NOMO-1 treated with dmso at 0.1 percent for 144 hours (cell line): Measurements from ENCODE around the gene RNF144B.
"Not testable (repeated sequence)": the region's sequence is repeated elsewhere in the genome, so short reads cannot be mapped to it uniquely, and the experiment has no call there.

Experiments
- DNase-seq: peaks from one replicate; lab custom pipeline; 2025; ENCODE audit not compliant: unreplicated experiment; lab: John Stamatoyannopoulos, UW

RNF144B gene

DNA sequence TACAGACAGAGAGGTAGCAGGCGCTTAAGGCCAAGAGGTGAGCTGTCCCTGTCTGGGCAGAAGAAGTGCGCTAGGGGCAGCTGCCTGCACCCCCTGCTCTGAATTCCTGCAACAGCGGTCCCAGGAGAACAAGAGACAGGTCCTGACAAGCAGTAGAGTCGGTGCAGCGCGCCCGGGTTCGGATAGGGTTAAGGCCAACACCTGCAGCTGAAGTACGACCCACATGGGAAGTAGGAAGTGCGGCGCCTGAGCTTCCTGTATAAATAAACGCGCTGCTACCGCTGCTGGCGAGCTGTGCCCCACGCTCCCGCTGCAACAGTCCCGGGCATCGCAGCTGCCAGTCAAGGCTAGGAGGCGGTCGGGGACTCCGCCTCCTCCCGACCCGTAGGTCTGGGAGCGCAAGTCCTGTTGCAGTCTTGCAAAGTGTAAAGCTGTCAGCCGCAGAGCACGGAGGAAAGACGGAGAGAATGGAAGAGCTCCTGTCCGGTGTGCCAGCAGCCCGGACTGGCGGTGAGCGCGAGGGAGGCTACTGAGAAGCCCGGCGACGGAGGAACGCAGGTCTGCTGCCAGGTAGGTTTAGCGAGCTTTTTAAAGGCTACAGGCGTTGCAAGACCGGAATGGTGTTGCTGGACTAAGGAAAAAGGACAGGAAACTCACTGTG lies at the start of gene RNF144B:
Gene RNF144B (plus strand): TSS at position 290 of the 661 bp plus-strand sequence. CDS start 12,185 bp downstream, outside the sequence.
- DNase-seq: peak; percentile 79

DNA sequence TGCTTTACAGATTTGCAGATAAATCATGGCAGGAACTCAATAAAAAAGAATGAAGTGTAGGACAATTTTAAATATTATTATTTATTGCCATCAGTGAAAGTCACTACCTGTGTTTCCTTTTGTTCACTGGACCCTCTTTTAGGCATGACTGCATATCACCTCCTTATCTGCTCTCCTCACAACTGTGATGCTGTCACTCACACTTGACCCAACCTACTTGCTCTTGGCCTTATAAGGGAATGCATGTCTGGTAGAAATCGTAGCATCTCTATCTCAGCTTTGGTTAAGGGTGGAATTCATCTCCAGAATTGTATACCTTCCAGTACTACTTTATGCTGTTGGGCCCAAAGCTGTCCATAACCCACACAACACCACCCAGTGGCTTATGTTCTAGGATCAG lies 47.6 kb upstream of the RNF144B start:
- no peak for DNase-seq

DNA sequence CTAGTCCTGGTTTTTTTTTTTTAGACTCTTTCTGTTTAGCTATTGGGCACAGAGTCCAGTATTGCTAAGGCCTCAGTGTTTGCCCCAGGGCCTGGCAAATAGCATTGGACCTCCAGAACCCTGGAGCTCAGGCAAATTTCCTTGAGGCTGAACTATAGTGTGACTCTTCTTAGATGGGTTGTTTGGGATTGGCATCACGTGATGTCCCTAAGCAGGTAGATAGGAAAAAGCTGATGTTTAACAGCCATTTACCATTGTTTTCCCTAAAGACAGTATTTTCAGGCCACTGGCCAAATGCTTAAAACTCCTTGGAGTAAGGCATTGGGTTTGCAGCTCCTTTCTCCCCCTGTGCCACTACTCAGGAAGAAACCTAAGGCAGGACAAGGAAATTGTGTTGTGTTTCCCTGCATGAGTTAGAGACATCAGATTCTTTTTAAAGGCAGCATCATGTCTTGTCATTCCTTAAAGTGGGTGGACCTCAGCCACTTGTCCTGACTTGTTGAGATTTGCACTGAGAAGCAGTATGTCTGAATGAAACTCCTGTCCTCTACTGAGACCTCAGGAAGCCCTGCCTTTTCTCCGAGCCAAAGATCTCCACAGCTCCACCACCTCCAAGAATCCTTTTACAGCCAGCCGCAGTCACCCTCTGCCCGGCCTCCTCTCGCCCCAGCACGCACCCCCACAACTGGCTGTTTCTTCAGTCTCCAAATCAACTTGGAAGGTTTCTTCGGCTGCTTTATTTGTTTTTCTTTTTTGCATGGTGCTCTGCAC lies 46.2 kb upstream of the RNF144B start:
- DNase-seq: no peak

DNA sequence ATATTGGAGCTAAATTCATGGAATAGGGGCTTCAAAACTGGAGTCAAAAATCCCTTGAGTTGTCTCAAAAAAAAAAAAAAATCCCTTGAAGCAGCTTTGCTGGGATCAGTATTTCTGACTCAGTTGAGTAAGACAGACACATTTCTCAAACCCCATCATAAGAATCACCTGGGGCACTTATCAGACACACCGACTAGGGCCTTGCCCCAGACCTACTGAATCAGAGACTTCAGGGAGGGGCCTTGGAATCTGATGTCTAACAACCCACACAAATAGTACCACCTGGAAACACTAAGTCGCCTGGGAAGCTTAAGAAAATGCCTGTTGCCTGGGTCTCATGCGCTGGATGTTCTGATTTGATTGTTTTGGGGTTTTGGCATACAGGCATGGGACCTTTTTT lies 44.9 kb upstream of the RNF144B start:
- DNase-seq: no peak

DNA sequence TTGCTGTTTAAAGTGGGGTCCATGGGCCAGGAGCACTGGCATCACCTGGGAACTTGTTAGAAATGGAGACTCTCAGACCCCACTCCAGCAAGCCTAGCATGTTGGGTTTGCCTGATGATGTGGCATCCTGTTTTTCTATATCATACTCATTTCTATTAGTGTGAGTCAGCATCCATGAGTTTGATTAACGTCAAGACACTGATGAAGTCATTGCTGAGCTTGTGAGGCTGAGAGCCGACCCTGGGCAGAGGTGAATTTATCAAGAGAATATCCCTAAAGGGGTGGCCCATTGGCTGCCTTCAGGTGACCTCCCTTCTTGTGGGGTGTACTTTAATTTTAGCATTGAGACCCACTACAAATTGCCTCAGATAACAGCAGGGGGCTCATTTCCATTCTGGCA lies 43.4 kb upstream of the RNF144B start:
- DNase-seq: no peak

DNA sequence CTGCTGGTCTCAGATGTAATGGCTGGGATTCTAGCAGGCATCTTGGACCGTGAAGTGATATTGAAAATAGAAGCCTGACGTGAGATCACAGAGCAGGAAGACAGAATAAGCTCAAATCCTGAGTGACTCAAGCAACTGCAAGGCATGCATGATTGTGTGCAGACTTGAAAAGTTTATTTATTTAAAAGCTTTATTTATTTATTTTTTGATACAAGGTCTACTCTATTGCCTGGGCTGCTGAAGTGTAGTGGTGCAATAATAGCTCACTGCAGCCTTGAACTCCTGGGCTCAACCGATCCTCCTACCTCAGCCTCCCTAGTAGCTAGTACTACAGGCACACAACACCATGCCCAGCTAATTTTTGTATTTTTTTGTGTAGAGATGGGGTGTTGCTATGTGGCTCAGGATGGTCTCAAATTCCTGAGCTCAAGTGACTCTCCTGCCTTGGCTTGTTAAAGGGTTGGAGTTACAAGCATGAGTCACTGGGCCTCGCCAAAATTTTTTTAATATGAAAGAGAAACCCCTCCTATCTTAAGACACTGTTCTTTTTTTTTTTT lies 40.1 kb upstream of the RNF144B start:
- DNase-seq: no peak

DNA sequence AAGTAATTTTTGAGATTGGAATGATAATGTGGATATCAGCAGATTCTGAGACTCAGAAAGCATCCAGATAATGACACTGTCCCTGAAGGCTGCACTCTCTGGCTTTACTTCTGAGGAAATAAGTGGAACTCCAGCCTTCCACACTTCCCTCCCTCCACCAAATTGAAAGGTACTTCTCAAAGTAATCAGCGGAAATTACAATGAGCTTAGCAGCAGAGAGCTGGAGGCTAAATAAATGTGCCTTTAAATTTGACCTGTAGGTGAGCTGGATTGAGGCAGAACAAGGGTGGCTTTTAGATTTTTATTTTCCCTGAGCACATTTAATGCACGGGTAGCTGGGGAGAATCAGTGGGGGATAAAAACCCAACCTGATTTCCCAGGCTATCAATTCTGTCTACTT lies 39.3 kb upstream of the RNF144B start:
- no peak for DNase-seq

DNA sequence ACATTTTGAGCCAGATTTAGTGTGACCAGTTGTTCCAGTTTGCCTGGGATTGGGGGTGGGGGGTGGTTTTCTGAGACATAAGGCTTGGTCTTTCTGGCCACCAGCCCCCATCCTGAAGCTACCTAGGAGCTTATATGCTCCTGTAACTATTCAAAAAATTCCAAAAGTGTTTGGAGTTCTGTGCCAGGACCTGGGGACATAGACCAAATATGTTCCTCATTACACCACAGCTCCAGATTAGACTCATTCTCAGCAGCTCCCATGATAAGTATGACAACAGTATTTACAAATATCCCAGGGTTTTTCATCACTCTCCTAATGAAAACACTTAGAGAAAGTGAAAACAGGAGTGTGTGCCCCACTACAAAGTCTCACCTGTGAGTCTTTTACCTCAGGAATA lies 37.8 kb upstream of the RNF144B start:
- no peak for DNase-seq

DNA sequence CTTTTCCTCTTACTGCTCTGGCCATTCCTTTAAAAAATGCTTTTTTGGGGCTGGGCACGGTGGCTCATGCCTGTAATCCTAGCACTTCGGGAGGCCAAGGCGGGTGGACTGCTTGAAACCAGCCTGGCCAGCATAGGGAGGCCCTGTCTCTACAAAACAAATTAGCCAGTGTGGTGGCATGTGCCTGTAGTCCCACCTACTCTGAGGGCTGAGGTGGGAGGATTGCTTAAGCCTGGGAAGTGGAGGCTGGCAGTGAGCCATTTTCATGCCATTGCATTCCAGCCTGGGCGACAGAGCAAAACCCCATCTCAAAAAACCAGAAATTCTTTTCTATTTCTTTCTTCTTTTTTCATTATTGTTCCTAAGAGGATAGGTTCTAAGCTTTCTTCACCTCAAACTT lies 36.9 kb upstream of the RNF144B start:
- DNase-seq: no peak

DNA sequence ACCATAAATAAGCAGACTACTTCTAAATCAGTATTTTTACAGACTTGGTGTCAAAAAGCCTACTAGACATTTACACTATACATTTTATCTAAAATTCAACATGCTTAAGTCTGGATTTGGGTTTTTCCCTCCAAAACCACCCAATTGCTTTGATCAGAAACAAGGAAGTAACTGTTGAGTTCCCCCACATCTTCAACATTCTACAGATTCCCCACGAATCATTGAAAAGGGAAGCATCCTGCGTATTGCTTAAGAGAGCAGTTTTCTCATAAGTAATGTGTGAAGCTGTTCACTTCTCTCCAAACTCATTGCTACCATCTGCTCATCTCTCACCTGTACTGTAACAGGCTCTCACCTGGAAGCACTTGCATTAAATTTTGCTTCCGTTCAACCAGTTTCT lies 36.4 kb upstream of the RNF144B start:
- DNase-seq: no peak

DNA sequence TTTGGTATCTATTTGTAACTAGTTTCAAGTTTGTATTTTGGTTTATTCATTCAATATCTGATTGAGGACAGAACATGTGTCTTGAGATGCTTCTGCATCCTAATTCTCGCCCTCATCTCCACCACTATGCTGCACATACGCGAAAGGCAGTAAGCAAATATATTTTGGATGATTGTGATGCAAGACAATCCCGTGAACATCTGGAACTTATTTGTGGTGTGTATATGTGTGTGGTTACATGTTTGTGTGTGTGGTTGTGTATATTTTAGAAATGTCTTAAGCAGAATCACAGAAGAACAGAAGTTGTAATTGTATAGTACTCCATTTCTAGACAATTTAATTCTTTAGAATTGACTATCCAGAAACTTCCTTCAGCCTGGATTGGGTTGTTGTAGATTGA lies 35.1 kb upstream of the RNF144B start:
- no peak for DNase-seq

DNA sequence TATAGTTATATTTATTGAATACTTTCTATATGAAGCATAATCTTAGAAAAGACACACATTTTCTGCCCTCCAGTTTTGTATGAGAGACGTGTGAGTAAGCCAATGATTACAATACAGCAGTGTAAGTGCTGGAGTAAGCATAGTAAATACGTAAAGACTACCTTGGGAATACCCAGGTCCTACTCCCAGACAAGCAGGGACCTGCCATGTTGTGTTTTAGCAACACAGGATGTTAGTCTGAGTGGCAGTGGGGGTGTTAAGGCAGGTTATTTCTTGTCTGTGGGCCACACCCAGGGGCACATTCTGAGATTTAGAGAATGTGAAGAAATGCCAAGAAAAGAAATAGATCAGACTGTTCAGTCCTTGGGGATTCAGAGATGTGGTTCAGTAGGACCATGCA lies 34.3 kb upstream of the RNF144B start:
- DNase-seq: no peak

DNA sequence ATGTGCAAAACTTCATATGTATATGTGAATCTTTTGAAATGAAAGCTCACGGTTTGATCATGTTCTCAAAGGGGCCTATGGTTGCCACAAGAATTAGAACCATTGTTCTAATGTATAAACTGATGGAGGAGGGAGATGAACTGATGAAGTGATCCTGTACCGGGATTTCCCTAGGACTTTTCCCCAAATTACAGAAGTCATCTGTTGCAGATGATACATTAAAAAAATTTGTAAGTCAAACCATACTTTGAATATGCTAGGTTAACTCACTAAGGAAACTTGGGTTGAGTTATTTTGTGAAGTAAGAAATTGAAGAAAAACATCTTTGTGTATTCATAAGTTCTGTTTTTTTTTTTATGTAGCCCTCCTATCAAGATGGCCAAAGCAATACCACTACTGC lies 33.9 kb upstream of the RNF144B start:
- no peak for DNase-seq

DNA sequence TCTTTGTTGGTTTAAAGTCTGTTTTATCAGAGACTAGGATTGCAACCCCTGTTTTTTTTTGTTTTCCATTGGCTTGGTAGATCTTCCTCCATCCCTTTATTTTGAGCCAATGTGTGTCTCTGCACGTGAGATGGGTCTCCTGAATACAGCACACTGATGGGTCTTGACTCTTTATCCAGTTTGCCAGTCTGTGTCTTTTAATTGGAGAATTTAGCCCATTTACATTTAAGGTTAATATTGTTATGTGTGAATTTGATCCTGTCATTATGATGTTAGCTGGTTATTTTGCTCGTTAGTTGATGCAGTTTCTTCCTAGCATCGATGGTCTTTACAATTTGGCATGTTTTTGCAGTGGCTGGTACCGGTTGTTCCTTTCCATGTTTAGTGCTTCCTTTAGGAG lies 29.6 kb upstream of the RNF144B start:
- DNase-seq: not testable (repeated sequence)

DNA sequence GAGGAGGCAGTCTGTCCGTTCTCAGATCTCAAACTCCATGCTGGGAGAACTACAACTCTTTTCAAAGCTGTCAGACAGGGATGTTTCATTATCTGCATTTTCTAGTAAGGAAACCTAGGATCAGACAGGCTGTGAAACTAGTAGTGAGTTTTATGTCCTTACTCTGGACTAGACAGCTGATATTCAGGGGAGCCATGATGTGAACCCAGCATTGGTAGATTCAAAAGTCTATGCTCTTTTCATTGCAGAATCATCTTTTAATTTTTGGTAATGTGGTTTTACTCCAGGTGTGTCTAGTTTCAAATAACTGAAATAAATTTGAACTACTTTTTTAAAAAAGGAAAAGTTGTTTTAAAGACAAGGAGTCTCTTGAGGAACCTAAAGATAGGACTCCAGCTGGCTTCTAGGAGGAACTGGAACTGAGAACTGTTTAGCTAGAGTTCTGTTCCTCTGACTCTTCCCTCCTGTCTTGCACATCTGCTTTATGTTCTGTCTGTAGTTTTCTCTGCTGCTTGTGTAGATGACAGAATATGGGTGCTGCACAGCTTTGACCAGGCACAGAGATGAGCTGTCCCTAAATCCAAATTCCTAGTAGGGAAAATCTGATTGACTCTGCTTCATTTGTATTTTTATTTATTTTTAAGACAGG lies 27.8 kb upstream of the RNF144B start:
- DNase-seq: no peak

DNA sequence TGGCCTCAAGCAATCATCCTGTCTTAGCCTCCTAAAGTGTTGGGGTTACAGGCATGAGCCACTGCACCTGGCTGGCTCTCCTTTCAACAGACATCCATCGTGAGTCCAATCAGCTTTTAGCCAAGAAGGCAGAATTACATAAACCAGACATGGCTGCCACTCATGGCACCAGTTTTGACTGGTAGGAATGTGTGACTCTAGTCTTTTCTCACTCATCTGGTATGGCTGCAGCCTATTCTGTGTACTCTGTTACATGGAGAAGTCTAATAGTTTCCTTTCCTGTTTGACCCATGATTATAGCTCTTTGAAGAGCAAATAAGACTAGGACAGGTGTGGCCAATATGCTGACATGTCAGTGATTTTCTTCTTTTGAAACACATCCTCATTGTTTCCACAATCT lies 27.0 kb upstream of the RNF144B start:
- DNase-seq: no peak

DNA sequence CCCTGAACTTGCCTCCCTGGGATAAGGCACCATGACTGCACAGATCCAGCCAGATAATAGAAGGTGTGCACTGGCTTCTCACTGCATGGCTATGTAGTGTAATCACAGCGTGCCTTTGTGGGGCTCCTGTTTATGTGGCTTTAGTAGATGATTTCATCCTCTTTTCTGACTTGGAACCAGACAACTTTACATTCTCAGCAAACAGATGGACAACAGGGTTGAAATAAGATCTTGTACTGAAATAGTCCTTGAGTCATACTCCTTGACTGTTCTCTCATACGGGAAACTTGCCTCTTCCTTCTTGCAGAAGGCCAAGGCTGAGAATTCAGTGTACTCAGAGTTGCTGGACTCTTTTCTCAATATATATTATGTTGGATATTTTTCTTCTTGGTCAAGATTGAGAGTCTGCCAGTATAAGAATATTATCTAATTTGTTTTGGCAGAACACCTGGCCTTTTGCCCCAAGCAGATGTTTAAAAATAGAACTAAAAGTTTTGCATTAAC lies 25.0 kb upstream of the RNF144B start:
- DNase-seq: no peak

DNA sequence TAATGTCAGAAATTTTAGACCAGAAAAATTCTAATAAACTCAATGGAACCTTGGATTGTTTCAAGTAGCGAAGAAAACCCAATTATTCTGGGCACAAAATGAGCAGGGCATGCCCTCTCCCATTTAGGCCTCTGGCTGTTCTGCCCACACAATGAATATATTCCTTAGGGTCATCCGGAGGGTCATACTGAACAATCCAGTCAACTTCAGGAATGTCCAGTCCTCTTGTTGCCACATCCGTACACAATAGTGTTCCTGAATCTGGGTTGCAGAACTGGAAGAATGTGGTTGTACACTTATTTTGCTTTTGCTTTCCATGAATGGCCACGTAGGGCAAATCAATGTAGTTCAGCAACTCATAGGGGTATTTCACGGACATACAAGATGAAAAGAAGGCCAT lies 23.4 kb upstream of the RNF144B start:
- no peak for DNase-seq

DNA sequence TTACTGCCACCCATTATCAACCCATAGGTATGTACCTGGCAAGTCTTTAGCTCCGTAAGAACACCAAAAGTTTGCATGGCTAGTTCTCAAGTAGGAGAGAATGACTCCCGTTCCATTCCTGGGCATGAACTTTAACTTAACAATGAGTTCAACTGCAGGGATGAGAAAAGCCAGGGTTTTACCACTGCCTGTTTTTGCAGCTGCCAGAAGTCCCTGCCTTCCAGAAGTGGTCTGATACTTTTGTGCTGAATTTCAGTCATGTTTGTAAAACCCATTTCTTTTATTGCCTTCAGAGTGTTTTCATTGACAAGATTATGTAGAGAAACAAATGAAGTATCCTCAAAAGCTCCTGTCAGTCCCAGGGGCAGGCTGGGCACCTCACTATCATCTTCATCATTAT lies 22.6 kb upstream of the RNF144B start:
- not testable (repeated sequence) for DNase-seq

DNA sequence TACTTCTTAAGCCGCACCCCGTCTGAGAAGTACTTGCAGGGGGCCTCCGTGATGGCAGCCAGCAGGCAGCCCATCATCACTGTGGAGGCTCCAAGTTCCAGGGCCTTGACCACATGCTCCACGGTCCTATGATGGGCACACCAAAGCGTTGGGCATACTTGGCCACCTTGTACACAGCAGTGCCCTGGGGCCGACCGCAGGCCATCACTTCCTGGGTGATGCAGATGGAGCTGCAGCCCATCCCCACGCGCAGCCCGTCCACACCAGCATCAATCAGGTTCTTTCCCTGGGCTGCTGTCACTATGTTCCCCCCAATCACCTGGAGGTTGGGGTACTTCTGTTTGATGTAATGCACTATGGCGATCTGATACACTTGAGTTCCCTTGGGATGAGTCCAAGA lies 19.8 kb upstream of the RNF144B start:
- DNase-seq: no peak

DNA sequence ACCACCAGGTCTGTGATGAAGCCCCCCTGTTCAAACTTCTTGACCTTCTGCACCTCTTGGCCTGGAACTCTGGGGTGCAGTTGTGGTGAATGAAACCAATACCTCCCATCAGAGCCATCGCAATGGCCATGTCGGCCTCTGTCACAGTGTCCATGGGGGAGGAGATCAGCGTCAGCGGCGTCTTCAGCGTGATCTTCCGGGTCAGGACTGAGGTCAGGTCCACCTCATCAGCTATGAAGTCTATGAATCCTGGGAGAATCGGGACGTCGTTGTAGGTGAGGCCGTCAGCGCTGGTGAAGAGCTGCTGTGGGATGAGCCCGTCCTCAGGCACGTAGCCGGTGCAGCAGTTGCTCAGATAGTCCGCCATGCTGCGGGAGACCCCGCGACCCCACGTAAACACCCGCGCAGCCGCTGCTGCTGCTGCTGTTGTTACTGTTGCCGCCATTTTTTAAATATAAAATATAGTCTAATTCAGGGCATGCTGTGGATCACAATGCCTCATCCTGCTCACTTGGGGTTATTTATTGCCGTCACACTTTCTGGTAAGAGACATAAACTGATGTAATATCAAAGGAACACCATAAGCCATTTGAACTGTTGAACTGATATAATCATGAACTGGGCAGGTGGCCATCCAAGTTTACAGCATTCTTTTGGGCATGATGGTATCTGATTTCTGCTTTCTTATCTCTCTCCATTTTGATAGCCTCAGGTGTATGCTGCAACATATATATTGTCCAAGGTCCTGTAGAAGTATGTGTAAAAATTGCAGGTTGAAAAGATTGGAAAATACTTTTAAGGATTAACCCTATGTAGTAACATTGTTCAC lies 18.7 kb upstream of the RNF144B start:
- DNase-seq: no peak
